Hypothalamus (tissue), 51 donors: ENCODE measurements around the gene ADD2.
"Not testable (repeated sequence)": the region's sequence is repeated elsewhere in the genome, so short reads cannot be mapped to it uniquely, and the experiment has no call there.

Experiments used
- DNase-seq, 51 donors: peaks; one replicate each; lab custom pipeline; 2025; lab: John Stamatoyannopoulos, UW

Gene ADD2

GRCh38 chr2:70647873-70648481, 120.0 kb downstream of the ADD2 start:
- peak in 39 of 51 donors; percentile 2 to 70 (median 36) for DNase-seq

DNA sequence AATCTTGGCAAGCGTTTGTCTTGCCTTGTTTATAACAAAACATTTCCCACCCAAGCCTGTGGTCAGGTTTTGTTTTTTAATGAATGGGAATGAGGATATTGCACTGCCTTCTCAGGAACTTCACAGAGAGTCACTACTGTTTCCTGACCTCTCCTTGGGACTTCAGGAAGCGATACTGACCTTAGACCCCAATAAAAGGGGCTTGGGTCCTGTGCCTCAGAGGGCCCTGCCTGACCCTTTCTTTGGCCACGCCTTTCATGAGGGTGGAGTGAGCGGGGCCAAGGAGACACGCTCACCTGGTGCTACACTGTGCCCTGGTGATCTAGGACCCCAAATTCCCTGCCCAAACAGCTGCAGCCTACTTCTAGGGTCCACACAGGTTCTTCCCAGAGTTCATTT, 121.6 kb downstream of the ADD2 start:
- DNase-seq = no peak

DNA sequence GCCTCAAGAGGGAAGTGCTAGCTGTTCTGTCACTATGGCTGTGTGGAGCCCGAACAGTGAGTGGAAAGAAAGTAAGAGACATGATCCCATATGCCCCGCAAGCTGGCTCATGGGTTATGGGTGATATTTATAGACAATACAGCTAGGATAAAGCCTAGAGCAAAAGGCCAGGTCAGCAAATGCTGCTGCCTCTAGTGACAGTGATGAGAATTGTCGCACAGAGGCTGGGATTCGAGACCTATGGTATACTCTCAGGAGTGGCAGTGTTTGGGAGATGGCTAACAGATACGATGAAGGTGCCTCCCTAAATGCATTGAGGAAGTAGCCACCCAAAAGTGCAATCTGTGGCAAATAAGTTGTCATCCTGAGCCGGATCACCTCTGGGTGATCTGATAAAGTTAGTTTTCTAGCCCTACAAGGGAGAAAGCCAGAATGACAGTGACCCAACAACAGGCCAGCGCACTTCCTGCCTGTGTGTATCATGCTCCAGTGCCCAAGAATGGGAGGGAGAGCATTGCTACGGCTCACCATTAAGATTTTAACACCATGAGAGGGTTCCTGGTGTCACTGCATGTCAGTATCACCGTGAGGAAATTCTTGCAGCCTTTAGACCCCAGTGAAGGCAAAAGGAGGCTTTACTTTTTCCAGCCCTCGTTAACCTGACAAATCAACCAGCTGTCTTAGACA, 122.1 kb downstream of the ADD2 start:
- no peak for DNase-seq

DNA sequence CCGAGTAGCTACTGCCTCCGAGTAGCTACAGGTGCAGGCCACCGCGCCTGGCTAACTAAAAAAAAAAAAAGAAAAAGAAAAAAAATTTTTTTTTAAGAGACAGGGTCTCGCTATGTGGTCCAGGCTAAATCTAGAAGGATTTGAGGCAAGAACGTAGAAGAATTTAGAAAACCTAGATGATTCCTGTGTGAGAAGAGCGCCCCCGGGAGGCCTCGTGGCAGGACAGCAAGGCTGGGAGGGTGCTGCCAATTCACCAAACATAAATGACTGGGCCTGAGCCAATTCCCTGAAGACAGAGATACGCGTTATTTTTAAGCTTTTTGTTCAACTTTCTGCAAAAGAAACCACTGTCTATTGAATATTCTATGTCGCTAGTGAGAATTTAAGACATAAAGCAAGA, 124.3 kb downstream of the ADD2 start:
- no peak for DNase-seq

DNA sequence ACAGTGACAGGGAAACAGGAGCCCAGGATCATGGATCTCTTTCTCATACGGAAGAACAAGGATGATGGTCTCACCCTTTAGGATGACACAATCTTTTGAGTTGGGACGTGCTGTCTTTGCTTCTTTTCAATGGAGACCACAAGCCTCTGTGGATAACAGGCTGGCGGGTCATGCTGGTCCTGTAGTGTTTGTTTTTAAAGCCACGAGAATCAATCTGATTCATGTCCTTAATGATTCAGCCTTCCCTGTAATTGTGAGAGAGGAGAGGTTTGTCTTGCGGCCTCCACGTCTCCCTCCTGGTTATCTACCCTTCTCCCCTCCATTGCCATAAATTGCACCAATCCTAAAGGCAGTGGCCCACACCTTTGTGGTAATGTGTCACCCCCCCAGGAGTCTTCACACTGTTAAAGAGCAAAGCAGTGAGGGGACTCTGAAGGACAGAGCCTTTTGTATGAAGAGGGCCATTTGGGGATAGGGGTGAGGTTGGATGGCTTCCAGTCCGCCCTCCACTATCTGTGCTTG, 126.7 kb downstream of the ADD2 start:
- no peak for DNase-seq

- no peak for DNase-seq
Measured at GRCh38 chr2:70639841-70640436, 128.1 kb downstream of the ADD2 start.

- no peak for DNase-seq
Measured at GRCh38 chr2:70638561-70638960, 129.4 kb downstream of the ADD2 start.

DNA sequence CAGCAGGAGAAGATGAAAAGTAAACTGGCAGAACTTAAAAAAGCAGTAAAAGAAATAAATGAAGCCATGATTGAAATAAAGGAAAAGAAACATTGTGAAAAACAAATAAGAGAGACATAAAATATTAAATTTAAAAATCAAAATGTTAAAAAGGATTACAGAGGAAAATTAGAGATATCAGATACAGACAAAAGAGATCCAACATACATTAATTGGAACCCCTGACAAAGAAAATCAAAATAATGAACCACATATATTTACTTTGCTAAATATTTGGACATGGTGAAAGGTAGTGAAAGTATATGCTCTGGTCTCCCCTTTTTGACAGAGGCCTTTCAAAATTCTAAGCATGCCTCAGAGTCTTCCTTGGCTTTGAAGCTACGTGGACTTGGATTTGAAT, 134.5 kb downstream of the ADD2 start:
- DNase-seq = no peak

DNA sequence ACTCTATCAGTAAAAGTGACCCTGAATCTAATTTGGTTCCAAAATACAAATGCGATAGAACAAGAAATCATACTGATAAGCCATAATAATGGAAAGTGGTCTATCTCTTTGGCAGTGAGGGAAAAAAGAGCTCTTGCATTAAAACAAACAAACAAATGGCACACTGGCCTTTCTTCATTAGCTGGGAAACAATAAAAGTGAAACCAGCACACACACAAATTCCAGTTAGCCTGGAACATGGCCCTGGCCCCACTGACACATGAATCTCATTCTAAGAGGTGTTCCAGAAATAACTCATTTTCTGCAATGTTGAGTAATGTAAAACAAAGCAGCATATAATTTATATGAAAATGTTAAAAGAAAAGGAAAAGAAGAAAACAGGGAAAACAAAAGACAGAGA, 135.0 kb downstream of the ADD2 start:
- no peak for DNase-seq

- DNase-seq = no peak
Measured at GRCh38 chr2:70632388-70632787, 135.6 kb downstream of the ADD2 start.

DNA sequence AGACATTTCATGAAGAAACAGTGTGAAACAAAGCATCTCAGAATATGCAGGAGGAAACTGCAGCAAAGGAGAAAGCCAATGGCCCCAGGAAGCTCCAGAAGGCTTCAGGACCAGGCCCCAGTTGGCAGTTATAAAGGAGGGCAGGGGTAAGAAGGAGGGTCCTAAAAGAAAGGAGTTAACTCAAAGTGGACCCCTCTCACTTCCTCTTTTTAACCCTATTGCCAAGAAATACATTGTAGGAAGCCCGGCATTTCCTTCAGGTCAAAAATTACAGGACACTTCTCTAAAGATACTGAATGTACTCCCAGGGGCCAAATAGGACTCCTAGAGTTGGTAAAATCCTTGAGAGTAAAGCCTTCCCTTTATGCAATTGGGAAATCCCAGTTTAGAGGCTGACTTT, 137.2 kb downstream of the ADD2 start:
- no peak for DNase-seq

- DNase-seq = no peak
Measured at GRCh38 chr2:70627211-70627898, 140.6 kb downstream of the ADD2 start.

DNA sequence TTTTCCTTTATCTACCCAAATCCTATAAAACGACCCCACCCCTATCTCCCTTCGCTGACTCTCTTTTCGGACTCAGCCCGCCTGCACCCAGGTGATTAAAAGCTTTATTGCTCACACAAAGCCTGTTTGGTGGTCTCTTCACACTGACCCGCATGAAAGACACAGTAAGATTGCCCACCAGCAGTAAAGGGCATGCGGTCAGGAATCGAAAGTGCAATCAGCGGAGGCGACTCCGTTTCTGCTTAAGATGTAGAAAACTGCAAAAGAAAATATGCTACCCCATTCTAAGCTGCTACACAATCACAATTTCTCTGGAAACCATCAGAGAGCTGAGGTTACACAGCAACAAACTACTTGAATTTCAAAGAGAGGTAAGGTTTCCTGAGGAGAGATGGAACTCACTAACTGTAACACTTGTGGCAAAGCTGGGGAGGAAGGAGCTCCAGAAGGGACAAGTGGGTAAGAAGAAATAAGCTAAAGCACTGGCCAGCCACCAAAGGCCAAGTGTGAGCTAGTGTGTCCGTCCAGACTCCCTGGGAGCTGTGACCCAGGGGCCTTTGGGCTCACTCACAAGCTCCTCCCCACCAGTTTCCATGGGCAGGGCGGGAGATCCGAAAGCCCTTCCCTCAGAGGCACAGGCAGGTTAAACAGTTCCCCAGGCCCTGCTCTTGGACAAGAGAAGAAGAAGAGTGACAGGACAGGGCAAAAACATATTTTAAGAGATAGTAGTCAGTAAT, 141.6 kb downstream of the ADD2 start:
- DNase-seq = no peak

DNA sequence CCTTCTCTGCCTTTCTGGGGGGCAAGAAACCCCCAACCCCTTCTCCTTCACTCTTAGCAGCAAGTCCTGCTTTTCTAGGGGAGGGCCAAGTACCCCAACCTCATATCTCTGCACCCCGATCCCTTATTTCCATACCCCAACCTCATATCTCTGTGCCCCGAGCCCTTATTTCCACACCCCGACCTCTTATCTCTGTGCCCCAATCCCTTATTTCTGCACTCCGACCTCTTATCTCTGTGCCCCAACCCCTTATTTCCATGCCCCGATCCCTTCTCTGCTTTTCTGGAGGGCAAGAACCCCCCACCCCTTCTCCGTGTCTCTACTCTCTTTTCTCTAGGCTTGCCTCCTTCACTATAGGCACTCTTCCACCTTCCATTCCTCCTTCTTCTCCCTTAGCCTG, 146.5 kb downstream of the ADD2 start:
- not testable (repeated sequence) for DNase-seq

DNA sequence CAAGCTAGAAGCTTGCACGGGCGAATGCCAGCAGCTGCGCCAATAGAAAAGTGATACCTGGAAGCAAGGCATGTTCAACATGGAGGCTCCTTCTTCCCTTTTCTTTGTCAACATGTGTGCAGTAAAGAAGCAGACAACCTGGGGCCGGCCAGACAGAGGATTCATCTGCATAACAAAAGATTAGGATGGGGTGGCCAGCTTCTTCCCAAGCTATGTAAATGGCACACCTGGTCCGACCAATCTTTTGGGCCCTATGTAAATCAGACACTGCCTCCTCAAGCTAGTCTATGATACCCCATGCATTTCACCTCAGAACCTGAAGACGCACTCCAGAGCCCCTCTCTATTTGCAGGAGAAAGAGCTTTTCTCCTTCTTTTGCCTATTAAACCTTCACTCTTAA, 148.0 kb downstream of the ADD2 start:
- DNase-seq = no peak

DNA sequence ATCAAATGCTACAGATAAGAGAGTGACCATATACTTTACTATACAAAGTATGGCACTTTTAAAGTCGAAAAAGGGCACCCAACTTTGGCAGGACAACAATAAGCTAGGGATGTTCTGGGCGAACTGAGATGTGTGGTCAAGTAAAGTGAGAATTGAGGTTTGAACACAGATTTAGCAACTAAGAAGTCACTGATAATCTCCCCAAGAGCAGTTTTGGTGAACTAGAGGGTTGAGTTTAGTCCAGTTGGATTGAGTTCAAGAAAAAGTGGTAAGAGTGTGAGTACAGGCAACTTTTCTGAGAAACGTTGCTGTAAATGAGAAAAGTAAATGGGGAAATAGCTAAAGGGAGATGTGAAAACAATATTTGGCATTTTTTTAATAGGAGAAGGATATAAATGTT, 148.8 kb downstream of the ADD2 start:
- DNase-seq = no peak

- DNase-seq = no peak
Measured at GRCh38 chr2:70616168-70616694, 151.8 kb downstream of the ADD2 start.

- peak in 14 of 51 donors; percentile 1 to 45 (median 30) for DNase-seq
Measured at GRCh38 chr2:70615222-70615621, 152.8 kb downstream of the ADD2 start.

DNA sequence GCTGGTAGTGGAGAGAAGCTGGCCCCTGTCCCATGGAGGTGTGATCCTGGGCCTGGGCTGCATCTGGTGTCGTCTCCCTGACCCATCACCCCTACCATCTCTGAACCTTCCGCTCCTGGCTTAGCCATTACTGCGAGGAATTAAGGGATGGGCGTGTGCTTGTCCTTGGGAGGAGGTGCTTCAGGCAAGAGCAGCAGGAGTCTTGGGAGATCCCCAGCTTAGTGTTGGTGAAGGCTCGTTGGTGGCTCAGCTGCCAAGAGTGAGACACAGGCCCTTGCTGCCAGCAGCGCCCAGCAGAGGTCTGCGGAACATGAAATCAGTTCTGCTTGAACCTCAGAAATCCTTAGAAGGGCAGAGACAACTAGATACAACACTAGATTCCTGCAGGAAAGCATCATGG, 154.5 kb downstream of the ADD2 start:
- DNase-seq = no peak

DNA sequence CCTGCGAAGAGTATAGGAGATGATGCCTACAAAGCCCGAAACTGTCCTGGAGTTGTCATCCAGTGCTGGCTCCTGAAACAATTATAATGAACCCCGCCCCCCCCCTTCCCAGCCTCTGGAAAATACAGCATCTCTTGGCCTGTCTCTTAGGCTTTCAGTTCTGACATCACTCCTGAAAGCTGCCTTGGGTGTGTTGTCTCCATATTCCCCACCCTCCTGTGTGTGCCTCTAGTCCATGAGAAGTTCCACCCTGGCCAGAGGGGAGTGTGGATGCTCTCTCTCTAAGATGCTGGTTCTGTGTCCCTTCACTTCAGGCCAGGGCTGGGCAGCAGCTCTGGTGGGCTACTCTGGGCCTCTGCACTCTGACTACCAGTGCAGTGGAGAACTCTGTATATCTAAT, 155.4 kb downstream of the ADD2 start:
- no peak for DNase-seq

DNA sequence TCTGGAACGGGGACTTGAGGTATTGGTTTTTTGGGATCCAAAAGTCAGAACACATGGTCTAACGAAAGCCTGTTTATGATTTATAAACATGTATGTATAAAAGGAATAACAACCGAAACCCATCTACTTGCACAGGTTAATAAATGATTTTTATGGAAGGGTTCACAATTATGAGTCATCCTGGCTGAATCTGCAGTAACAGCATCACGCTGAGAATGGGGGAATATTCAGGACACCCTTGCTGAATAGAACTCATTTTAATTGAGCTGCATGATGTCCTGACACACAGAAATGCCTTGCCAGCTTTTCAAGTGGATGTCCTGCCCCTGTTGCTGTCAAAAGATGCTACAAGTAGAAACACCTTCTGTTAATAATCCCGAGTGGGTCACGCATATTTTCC, 159.6 kb downstream of the ADD2 start:
- DNase-seq = no peak
